MG63 (cell line): ENCODE data around the gene SSR1. TPM values are rescaled to one million over a fixed set of nuclear protein-coding genes. Genes with fewer than 3 reads are reported as not detected.
"Not testable (repeated sequence)": the region's sequence is repeated elsewhere in the genome, so short reads cannot be mapped to it uniquely, and the experiment has no call there.

ENCODE experiments used
- DNase-seq: peaks from one replicate; pipeline ENCODE4 v3.0.0-alpha.2; 2020
- H3K27me3 ChIP-seq: fragments of 250-450 bp; sonication (Bioruptor Pico); 2 replicates; pipeline ENCODE4 v1.5.1; 2020; ENCODE audit warnings: mild to moderate bottlenecking, moderate library complexity
- H3K36me3 ChIP-seq: fragments of 250-450 bp; sonication (Bioruptor Pico); 2 replicates; pipeline ENCODE4 v1.5.1; 2020; ENCODE audit warnings: mild to moderate bottlenecking, moderate library complexity
- H3K4me3 ChIP-seq: fragments of 250-450 bp; sonication (Bioruptor Pico); 2 replicates; pipeline ENCODE4 v1.5.1; 2020; ENCODE audit warnings: mild to moderate bottlenecking, moderate library complexity
- H3K9me3 ChIP-seq: fragments of 250-450 bp; sonication (Bioruptor Pico); 2 replicates; pipeline ENCODE4 v1.5.1; 2020; ENCODE audit warnings: mild to moderate bottlenecking, moderate library complexity
- total RNA-seq: library from RNA; depleted of rRNA; stranded (reverse); fragments of >200 nt; shearing (Covaris generic); gene quantifications from 2 replicates; pipeline ENCODE4 v1.2.3, GENCODE V29; 2014; ENCODE audit warnings: low replicate concordance; rRNA removed

SSR1 gene
- total RNA-seq, result 170 and 187 TPM in 2 replicates

DNA sequence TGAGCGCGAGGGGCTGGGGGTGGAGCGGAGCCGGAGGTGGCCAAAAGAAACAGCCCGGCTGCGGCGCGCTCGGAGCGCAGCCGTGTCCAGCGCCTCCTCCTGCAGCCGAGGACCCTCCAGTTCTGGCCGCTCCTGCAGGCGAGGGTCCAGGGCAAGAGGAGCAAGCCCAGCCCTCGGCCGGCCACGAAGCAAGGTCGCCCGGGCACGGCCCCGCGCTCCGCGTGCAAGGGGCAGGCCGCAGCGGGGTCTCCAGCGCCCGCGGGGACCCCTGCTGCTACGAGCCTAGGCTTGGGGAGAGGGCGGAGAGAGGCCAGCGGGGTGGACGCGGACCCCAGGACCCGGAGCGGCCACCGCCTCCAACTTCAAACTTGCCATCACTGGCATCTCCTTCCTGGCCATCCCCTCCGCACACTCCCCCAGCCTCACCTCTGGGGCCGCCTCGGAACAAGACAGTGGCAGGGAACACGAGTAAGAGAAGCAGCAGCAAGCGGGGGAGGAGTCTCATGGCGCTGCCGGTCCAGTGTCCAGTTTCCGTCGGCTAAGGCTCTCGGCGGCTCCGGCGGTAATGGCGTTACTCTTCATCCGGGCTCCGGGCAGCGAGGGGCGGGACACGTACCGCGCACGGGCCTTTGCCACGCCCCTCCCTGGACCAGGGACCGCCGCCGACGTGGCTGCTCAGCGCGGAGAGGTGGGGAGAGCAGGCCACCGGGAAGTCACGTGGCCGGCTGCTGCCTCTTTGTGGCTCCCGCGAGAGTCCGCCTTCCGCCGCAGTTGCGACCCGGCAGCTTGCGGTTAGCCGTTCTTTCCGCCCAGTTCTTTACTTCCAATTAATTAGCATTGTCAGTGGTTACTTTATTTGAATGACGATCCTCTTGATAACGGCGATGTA is at the start of gene SSR1:
Gene SSR1 (minus strand): TSS at position 584 of the 889 bp plus-strand sequence. CDS start 79 bp downstream, at position 505.
- Histone ChIP-seq H3K27me3 (no peaks in the 10 kb centered on the region), H3K9me3 (no peaks in the 10 kb centered on the region; the same call in 1 of the 2 replicates), H3K36me3 (peaks cover 35% of the 10 kb centered on the region), H3K4me3 (peak within 1 kb of the TSS; percentile 83)
- peak; percentile 97 for DNase-seq

- H3K36me3 ChIP-seq, H3K27me3 ChIP-seq, DNase-seq, H3K4me3 ChIP-seq, H3K9me3 ChIP-seq: not testable (repeated sequence)
These were observed 38.9 kb upstream of the SSR1 start for GRCh38 chr6:7351916-7352315.

- H3K9me3 ChIP-seq, H3K36me3 ChIP-seq, DNase-seq, H3K4me3 ChIP-seq, H3K27me3 ChIP-seq: not testable (repeated sequence)
These were observed 37.6 kb upstream of the SSR1 start for GRCh38 chr6:7350591-7350990.

- not testable (repeated sequence) for H3K9me3 ChIP-seq, H3K27me3 ChIP-seq, H3K4me3 ChIP-seq, DNase-seq, H3K36me3 ChIP-seq
These were observed 34.6 kb upstream of the SSR1 start for GRCh38 chr6:7347551-7347997.

DNA sequence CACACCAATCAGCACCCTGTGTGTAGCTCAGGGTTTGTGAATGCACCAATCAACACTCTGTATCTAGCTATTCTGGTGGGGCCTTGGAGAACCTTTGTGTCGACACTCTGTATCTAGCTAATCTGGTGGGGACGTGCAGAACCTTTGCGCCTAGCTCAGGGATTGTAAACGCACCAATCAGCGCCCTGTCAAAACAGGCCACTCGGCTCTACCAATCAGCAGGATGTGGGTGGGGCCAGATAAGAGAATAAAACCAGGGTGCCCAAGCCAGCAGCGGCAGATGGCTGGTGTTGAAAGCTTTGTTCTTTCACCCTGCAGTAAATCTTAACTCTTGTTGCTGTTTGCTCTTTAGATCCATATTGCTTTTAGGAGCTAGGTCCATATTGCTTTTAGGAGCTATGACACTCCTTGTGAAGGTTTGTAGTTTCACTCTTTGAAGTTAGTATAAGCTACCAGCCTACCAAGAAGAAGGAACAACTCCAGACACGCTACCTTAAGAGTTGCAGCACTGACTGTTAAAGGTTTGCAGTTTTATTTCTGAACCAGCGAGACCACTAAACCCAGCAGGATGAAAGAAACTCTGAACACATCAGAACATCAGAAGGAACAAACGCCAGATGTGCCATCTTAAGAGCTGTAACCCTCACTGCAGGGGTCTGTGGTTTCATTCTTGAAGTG is 31.9 kb upstream of the SSR1 start:
- not testable (repeated sequence) for H3K4me3 ChIP-seq, H3K27me3 ChIP-seq, H3K36me3 ChIP-seq, H3K9me3 ChIP-seq, DNase-seq

GRCh38 chr6:7343546-7344475 is 30.8 kb upstream of the SSR1 start:
- Histone ChIP-seq H3K9me3 (no peaks in the 10 kb centered on the region), H3K36me3 (no peaks in the 10 kb centered on the region), H3K27me3 (no peaks in the 10 kb centered on the region), H3K4me3 (peak overlapping the region; percentile 24)
- peak; percentile 39 for DNase-seq

GRCh38 chr6:7341989-7342742 is 29.2 kb upstream of the SSR1 start:
- H3K27me3 ChIP-seq, result no peaks in the 10 kb centered on the region
- no peak for DNase-seq
- H3K36me3 ChIP-seq, result no peaks in the 10 kb centered on the region

DNA sequence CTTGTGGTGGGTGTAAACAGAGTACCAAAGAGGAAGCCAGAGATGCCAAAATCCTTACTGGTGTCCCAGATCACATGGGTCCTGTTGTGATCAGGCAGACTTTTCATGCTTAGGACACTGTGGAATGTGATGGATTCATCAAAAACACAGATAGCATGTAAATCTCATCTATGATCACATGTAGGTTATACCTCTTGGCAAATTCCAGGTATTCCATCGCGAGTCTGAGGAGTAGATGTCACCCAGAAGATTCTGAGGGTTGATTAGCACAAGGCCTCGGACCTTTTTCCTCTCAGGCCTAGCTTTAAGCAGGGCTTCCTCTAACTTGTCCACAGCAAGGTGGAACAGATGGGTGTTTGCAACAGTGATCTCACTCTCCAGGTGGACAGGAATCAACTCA is 28.3 kb upstream of the SSR1 start:
- Histone ChIP-seq H3K4me3 (no peak overlapping the region), H3K9me3 (no peaks in the 10 kb centered on the region), H3K27me3 (no peaks in the 10 kb centered on the region), H3K36me3 (no peaks in the 10 kb centered on the region)
- DNase-seq, result no peak

More at GRCh38 chr6:7341989-7342742, 29.2 kb upstream of the SSR1 start:
- no peak overlapping the region for H3K4me3 ChIP-seq
- H3K9me3 ChIP-seq, result no peaks in the 10 kb centered on the region

GRCh38 chr6:7339007-7339732 is 26.2 kb upstream of the SSR1 start:
- H3K27me3 ChIP-seq, H3K9me3 ChIP-seq, DNase-seq, H3K4me3 ChIP-seq, H3K36me3 ChIP-seq: not testable (repeated sequence)

DNA sequence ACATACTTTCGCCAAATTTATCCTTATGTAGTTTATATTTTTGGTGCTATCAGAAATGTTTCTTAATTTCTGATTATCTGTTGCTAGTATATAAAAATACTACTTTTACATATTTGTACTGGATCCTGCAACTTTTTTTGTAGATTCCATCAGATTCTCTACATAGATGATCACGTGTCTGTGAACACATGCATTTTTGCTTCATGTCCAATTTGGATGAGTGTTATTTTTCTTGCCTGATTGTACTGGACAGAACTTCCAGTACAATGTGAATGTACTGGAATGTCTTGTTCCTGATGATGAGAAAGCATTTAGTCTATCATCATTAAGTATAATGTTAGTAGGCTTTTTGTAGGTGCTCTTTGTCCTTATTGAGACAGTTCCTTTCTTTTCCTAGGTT is 25.0 kb upstream of the SSR1 start:
- Histone ChIP-seq H3K27me3 (no peaks in the 10 kb centered on the region), H3K36me3 (no peaks in the 10 kb centered on the region), H3K9me3 (no peaks in the 10 kb centered on the region), H3K4me3 (no peak overlapping the region)
- DNase-seq, result no peak

GRCh38 chr6:7335519-7335918 is 22.5 kb upstream of the SSR1 start:
- no peak for DNase-seq
- Histone ChIP-seq H3K36me3 (no peaks in the 10 kb centered on the region), H3K9me3 (no peaks in the 10 kb centered on the region), H3K27me3 (no peaks in the 10 kb centered on the region), H3K4me3 (no peak overlapping the region)

- Histone ChIP-seq H3K4me3 (no peak overlapping the region), H3K27me3 (no peaks in the 10 kb centered on the region), H3K36me3 (no peaks in the 10 kb centered on the region), H3K9me3 (no peaks in the 10 kb centered on the region)
- DNase-seq, result no peak
These were observed 21.7 kb upstream of the SSR1 start for GRCh38 chr6:7334685-7335084.

GRCh38 chr6:7332090-7332745 is 19.2 kb upstream of the SSR1 start:
- no peaks in the 10 kb centered on the region for H3K27me3 ChIP-seq
- DNase-seq, result no peak
- no peaks in the 10 kb centered on the region for H3K9me3 ChIP-seq
- H3K36me3 ChIP-seq, result no peaks in the 10 kb centered on the region
- no peak overlapping the region for H3K4me3 ChIP-seq

DNA sequence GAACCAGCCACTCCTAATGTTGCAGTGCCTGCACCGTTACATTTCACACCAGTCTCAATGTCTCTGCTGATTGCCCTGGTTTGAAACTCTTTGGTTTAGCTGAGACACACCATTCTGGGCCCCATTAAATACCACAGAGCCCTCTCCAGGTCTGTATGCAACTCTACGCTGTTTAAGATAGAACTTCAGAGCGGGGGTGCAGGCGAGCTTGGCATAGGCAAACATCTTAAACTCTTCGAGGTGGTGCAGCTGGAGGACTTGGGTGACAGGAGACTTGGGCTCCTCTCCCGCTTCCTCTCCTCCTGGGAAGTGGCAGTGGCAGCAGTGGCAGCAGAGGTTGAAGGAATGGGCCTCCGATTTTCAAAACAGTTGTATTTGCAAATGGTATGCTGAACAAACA is 18.5 kb upstream of the SSR1 start:
- Histone ChIP-seq H3K27me3 (no peaks in the 10 kb centered on the region), H3K4me3 (no peak overlapping the region), H3K36me3 (no peaks in the 10 kb centered on the region), H3K9me3 (no peaks in the 10 kb centered on the region)
- no peak for DNase-seq

DNA sequence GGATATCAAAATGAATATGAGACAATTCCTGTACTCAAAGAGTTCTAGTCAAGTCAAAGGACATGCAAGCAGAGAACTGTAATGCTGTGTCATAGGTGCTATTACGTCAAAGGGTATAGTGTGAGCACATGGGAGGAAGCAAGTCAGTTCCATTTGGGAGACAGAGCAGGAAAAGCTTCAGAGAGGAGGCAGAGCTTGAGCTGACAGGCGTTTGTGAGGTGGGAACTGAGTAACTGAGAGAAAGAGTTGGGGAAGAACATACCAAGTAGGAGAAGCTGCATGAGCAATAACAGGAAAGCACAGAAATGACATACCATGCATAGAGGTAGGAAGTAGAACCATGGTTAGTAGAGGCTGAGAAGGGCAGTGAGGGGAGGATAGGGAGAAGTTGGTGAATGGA is 15.2 kb upstream of the SSR1 start:
- no peaks in the 10 kb centered on the region for H3K36me3 ChIP-seq
- H3K27me3 ChIP-seq, result peaks cover 4% of the 10 kb centered on the region
- no peaks in the 10 kb centered on the region for H3K9me3 ChIP-seq
- no peak overlapping the region for H3K4me3 ChIP-seq
- DNase-seq, result no peak
